H9 (cell line): ENCODE data around the gene P2RX7. TPM values are rescaled to one million over a fixed set of nuclear protein-coding genes. Genes with fewer than 3 reads are reported as not detected.

ENCODE experiments used
- DNase-seq: peaks from one replicate; pipeline ENCODE4 v3.0.0-alpha.2; 2017
- H2AFZ ChIP-seq: one replicate; pipeline ENCODE4 v1.6.1; 2013; ENCODE audit warnings: mild to moderate bottlenecking, low read length, control low read depth, moderate library complexity
- H2AK5ac ChIP-seq: 2 replicates; pipeline ENCODE4 v1.6.1; 2013; ENCODE audit warnings: low read length, control low read depth, mixed read lengths; ENCODE audit not compliant: insufficient read length
- H2BK120ac ChIP-seq: one replicate; pipeline ENCODE4 v1.6.1; 2013; ENCODE audit warnings: low read depth, mild to moderate bottlenecking, low read length, control low read depth, inconsistent platforms; ENCODE audit not compliant: poor library complexity, severe bottlenecking
- H2BK12ac ChIP-seq: 2 replicates; pipeline ENCODE4 v1.6.1; 2013; ENCODE audit warnings: low read length, control low read depth, mixed read lengths, low read depth; ENCODE audit not compliant: insufficient read length
- H2BK15ac ChIP-seq: 2 replicates; pipeline ENCODE4 v1.6.1; 2013; ENCODE audit warnings: low read depth, low read length, control low read depth
- H2BK20ac ChIP-seq: one replicate; pipeline ENCODE4 v1.6.1; 2013; ENCODE audit warnings: low read depth, mild to moderate bottlenecking, low read length, control low read depth, inconsistent platforms; ENCODE audit not compliant: poor library complexity, severe bottlenecking
- H2BK5ac ChIP-seq: 2 replicates; pipeline ENCODE4 v1.6.1; 2013; ENCODE audit warnings: low read length, control low read depth, mixed read lengths; ENCODE audit not compliant: insufficient read length
- H3K14ac ChIP-seq: 2 replicates; pipeline ENCODE4 v1.6.1; 2013; ENCODE audit warnings: low read length, control low read depth; ENCODE audit not compliant: insufficient read depth
- H3K18ac ChIP-seq: 2 replicates; pipeline ENCODE4 v1.6.1; 2013; ENCODE audit warnings: low read depth, mild to moderate bottlenecking, mixed read lengths, low read length, control low read depth; ENCODE audit not compliant: insufficient read length
- H3K23ac ChIP-seq: 2 replicates; pipeline ENCODE4 v1.6.1; 2013; ENCODE audit warnings: low read length, control low read depth, mixed read lengths, low read depth; ENCODE audit not compliant: insufficient read length
- H3K23me2 ChIP-seq: 2 replicates; pipeline ENCODE4 v1.6.1; 2013; ENCODE audit warnings: low read depth, mild to moderate bottlenecking, mixed read lengths, low read length, control low read depth; ENCODE audit not compliant: insufficient read length, poor library complexity, severe bottlenecking
- H3K27ac ChIP-seq: 2 replicates; pipeline ENCODE4 v1.5.1; 2013; ENCODE audit warnings: low read length, control low read depth, mixed read lengths, low read depth; ENCODE audit not compliant: insufficient read length
- H3K27me3 ChIP-seq: 2 replicates; pipeline ENCODE4 v1.6.1; 2013; ENCODE audit warnings: low read length, control low read depth, inconsistent platforms; ENCODE audit not compliant: insufficient read depth
- H3K4ac ChIP-seq: 2 replicates; pipeline ENCODE4 v1.6.1; 2013; ENCODE audit warnings: low read depth, mild to moderate bottlenecking, control low read depth, inconsistent platforms, low read length, moderate library complexity
- H3K4me1 ChIP-seq: 2 replicates; pipeline ENCODE4 v1.6.1; 2013; ENCODE audit warnings: low read length, control low read depth, inconsistent platforms; ENCODE audit not compliant: insufficient read depth
- H3K4me2 ChIP-seq: 2 replicates; pipeline ENCODE4 v1.6.1; 2013; ENCODE audit warnings: low read length, control low read depth, mixed read lengths; ENCODE audit not compliant: insufficient read length, insufficient read depth
- H3K56ac ChIP-seq: 2 replicates; pipeline ENCODE4 v1.6.1; 2013; ENCODE audit warnings: low read depth, mild to moderate bottlenecking, mixed read lengths, low read length, control low read depth; ENCODE audit not compliant: insufficient read length
- H3K79me1 ChIP-seq: 2 replicates; pipeline ENCODE4 v1.6.1; 2013; ENCODE audit warnings: low read depth, mild to moderate bottlenecking, moderate library complexity, low read length, control low read depth, inconsistent platforms; ENCODE audit not compliant: insufficient read depth, poor library complexity, severe bottlenecking
- H3K79me2 ChIP-seq: 2 replicates; pipeline ENCODE4 v1.6.1; 2013; ENCODE audit warnings: low read length, control low read depth, inconsistent platforms; ENCODE audit not compliant: insufficient read depth
- H3K9ac ChIP-seq: 2 replicates; pipeline ENCODE4 v1.6.1; 2013; ENCODE audit warnings: low read length, control low read depth, mixed read lengths; ENCODE audit not compliant: insufficient read length; ENCODE audit errors: extremely low read depth
- H3K9me3 ChIP-seq: one replicate; pipeline ENCODE4 v1.6.1; 2013; ENCODE audit warnings: low read depth, low read length, inconsistent platforms; ENCODE audit not compliant: control insufficient read depth
- H3T11ph ChIP-seq: one replicate; pipeline ENCODE4 v1.6.1; 2013; ENCODE audit warnings: mild to moderate bottlenecking, low read length, control low read depth, inconsistent platforms
- H4K20me1 ChIP-seq: one replicate; pipeline ENCODE4 v1.6.1; 2013; ENCODE audit not compliant: control insufficient read depth, insufficient read length, insufficient read depth
- H4K5ac ChIP-seq: 2 replicates; pipeline ENCODE4 v1.6.1; 2013; ENCODE audit warnings: low read depth, mild to moderate bottlenecking, mixed read lengths, low read length, control low read depth; ENCODE audit not compliant: insufficient read length
- H4K8ac ChIP-seq: replicated peaks from 2 replicates; pipeline ENCODE4 v1.6.1; 2013; ENCODE audit warnings: low read length, control low read depth, mixed read lengths, low read depth; ENCODE audit not compliant: insufficient read length
- H4K91ac ChIP-seq: 2 replicates; pipeline ENCODE4 v1.6.1; 2013; ENCODE audit warnings: low read depth, mild to moderate bottlenecking, moderate library complexity, mixed read lengths, low read length, control low read depth; ENCODE audit not compliant: insufficient read length
- H3K27ac Mint-ChIP-seq, 3 experiments: 2 replicates in 2 of 3; 3 replicates in 1 of 3; pipeline ENCODE4 v1.8.0; 2020 to 2021; ENCODE audit warnings: mixed read lengths in 3 of 3, mild to moderate bottlenecking in 1 of 3, moderate library complexity in 1 of 3
- H3K27me3 Mint-ChIP-seq: 2 replicates; pipeline ENCODE4 v1.8.0; 2021; ENCODE audit warnings: low read depth, mild to moderate bottlenecking, moderate library complexity, mixed read lengths
- H3K36me3 Mint-ChIP-seq, 3 experiments: 2 replicates in 2 of 3; 3 replicates in 1 of 3; pipeline ENCODE4 v1.8.0; 2020 to 2021; ENCODE audit warnings: low read depth in 3 of 3, mixed read lengths in 3 of 3; ENCODE audit not compliant: insufficient read depth in 1 of 3
- H3K4me1 Mint-ChIP-seq, 2 experiments: 2 replicates each; pipeline ENCODE4 v1.8.0; 2020; ENCODE audit warnings: mixed read lengths in 2 of 2
- H3K4me3 Mint-ChIP-seq, 2 experiments: 2 replicates in 1 of 2; 3 replicates in 1 of 2; pipeline ENCODE4 v1.8.0; 2020 to 2021; ENCODE audit warnings: mild to moderate bottlenecking in 2 of 2, mixed read lengths in 2 of 2, moderate library complexity in 1 of 2
- H3K9me3 Mint-ChIP-seq, 2 experiments: 2 replicates in 1 of 2; 3 replicates in 1 of 2; pipeline ENCODE4 v1.8.0; 2020; ENCODE audit warnings: mild to moderate bottlenecking in 2 of 2, mixed read lengths in 2 of 2, moderate library complexity in 1 of 2
- WGBS: extraction: QIAGEN DNeasy Blood & Tissue Kit; methylation state at CpG from one replicate; pipeline ENCODE4 v1.1.7; 2013; ENCODE audit warnings: missing lambda C conversion rate, low lambda C conversion rate, mixed read lengths; ENCODE audit not compliant: insufficient read length; ENCODE audit errors: extremely low coverage; 5-methylcytosine and 5-hydroxymethylcytosine counted together
- total RNA-seq: library from RNA; stranded (reverse); gene quantifications from 2 replicates; pipeline ENCODE4 v1.2.1, GENCODE V29; 2021
- TF ChIP-seq, protein P1 (sequence below): fragments of 200-600 bp; sonication (generic); conservative IDR thresholded peaks from 3 replicates; pipeline ENCODE4 v1.8.0; 2021; ENCODE audit warnings: antibody characterized with exemption, mild to moderate bottlenecking

Gene P2RX7
- total RNA-seq, 1 experiment from 2014 or later, result 0.09 TPM

DNA sequence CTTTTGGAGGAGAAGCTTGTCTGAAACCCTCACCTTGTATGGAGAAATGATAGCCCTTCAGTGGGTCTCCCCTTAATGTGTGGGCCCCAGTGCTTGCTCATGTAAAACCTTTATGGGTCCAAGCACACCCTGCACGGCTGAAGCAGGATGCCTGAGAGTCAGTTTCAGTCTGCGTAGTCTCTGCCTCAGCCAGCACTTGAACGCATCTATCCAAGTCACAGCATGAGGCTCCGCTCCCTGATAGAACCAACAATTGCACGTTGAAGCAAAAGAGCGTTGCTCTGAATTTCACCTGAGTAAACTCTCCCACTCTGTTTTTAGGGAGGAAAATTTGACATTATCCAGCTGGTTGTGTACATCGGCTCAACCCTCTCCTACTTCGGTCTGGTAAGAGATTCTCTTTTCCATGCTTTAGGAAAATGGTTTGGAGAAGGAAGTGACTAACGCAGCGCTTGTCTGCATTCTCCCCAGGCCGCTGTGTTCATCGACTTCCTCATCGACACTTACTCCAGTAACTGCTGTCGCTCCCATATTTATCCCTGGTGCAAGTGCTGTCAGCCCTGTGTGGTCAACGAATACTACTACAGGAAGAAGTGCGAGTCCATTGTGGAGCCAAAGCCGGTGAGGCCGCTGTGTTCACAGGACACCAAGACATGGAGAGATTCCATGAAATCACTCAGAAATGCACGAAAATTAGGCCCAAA lies 44.3 kb downstream of the P2RX7 start:
- Histone ChIP-seq H3T11ph (no peak overlapping the region), H3K79me1 (no peaks in the 10 kb centered on the region), H2BK15ac (no peak overlapping the region), H3K18ac (no peak overlapping the region), H4K91ac (no peak overlapping the region), H3K27ac (no peak overlapping the region), H3K4ac (no peak overlapping the region), H4K8ac (no peak overlapping the region), H3K9ac (no peak overlapping the region), H2BK20ac (no peak overlapping the region), H2AFZ (no peak overlapping the region), H4K5ac (no peak overlapping the region), H3K14ac (no peak overlapping the region; the same call in 1 of the 2 replicates), H2BK5ac (no peak overlapping the region), H3K23me2 (no peaks in the 10 kb centered on the region), H3K56ac (no peak overlapping the region), H3K27me3 (no peaks in the 10 kb centered on the region), H3K23ac (no peak overlapping the region), H3K9me3 (no peaks in the 10 kb centered on the region), H2BK120ac (no peak overlapping the region), H2BK12ac (no peak overlapping the region), H3K4me1 (no peaks in the 10 kb centered on the region), H3K4me2 (no peak overlapping the region), H3K79me2 (no peaks in the 10 kb centered on the region), H4K20me1 (no peaks in the 10 kb centered on the region), H2AK5ac (no peak overlapping the region)
- Mint-ChIP-seq H3K4me3 (no peak overlapping the region), H3K27ac (no peak overlapping the region), H3K9me3 (no peaks in the 10 kb centered on the region), H3K4me1 (no peaks in the 10 kb centered on the region), H3K27me3 (no peaks in the 10 kb centered on the region), H3K36me3 (no peaks in the 10 kb centered on the region)
- no CpG with 5 or more reads among the region's 19 CpGs for WGBS
- TF ChIP-seq, protein P1, sequence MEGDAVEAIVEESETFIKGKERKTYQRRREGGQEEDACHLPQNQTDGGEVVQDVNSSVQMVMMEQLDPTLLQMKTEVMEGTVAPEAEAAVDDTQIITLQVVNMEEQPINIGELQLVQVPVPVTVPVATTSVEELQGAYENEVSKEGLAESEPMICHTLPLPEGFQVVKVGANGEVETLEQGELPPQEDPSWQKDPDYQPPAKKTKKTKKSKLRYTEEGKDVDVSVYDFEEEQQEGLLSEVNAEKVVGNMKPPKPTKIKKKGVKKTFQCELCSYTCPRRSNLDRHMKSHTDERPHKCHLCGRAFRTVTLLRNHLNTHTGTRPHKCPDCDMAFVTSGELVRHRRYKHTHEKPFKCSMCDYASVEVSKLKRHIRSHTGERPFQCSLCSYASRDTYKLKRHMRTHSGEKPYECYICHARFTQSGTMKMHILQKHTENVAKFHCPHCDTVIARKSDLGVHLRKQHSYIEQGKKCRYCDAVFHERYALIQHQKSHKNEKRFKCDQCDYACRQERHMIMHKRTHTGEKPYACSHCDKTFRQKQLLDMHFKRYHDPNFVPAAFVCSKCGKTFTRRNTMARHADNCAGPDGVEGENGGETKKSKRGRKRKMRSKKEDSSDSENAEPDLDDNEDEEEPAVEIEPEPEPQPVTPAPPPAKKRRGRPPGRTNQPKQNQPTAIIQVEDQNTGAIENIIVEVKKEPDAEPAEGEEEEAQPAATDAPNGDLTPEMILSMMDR, result no peak
- no peak for DNase-seq
